GM18519 (cell line): Measurements from ENCODE around the gene ADAMTS7.
"Not testable (repeated sequence)": the region's sequence is repeated elsewhere in the genome, so short reads cannot be mapped to it uniquely, and the experiment has no call there.

ENCODE experiments used
- ATAC-seq: cut with Tn5 transposase; IDR thresholded peaks from one replicate; pipeline ENCODE4 v1.9.1; 2021; ENCODE audit warnings: mild to moderate bottlenecking, moderate library complexity; ENCODE audit not compliant: unreplicated experiment, low FRiP score

Gene ADAMTS7

DNA sequence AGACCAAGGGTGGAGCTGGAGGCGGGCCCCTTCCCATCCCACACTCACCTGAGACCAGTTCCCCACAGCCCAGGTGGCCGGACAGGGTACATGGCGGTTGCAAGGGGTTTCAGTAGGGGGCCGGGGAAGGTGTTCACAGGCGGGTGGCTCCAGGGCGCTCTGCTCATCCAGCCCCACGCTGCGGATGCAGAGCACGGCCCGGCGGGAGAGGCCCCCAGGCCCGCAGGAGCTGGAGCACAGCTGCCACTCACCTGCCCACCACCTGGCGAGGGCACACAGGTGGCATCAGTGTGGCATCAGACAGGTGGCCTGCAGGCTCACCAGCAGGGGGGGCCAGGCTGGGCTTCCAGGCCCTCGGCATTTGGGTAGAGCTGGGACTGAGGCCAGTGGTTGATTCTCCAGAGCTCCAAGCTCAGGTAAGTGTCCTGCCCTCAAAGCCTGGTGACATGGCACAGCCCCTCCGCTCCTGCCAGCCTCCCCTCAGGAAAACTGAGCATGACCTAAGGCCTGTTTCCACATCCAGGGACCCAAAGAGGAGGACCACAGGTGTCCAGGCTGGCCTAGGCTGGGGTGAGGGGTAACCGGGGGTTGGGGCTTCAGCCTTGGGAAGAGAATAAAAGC lies 43.8 kb downstream of the ADAMTS7 start:
- no peak for ATAC-seq

DNA sequence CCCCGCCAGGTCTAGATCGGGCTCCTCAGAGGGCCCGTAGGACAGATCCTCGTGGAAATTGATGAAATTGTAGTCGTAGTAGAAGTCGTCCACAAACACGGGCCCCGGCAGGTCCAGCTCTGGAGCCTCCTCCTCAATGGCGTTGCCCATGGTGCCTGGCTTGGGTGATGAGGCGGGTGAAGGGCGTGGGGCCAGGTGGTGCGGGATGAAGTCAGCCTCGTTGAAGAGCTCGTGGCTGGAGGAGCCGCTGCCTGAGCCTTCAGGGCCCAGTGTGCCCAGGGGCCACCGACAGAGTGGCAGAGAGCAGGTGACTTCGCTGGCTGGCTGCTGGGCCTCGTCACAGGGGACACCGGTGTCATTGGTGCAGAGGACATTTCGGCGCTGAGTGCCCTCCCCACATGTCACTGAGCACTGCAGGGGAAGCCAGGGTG lies 44.6 kb downstream of the ADAMTS7 start:
- ATAC-seq, result not testable (repeated sequence)

DNA sequence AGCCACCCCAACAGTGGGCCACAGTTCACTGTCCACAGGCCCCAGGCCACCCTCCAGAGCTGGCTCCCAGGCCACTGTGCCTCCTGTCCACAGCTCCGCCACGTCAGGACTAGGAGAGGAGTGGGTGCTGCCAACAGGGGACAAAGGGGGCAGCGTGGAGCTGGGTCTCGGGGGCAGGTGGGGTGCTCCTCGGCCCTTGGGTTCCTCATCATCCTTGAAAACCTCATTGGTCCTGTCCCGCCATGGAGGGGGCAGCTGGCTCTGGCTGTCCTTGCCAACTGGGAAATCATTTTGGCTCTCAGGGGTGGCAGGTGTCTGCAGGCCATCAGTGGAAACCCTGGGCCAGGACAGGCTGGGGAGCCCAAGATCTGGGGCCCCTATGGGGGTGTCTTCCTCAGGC lies 45.2 kb downstream of the ADAMTS7 start:
- ATAC-seq, result no peak

DNA sequence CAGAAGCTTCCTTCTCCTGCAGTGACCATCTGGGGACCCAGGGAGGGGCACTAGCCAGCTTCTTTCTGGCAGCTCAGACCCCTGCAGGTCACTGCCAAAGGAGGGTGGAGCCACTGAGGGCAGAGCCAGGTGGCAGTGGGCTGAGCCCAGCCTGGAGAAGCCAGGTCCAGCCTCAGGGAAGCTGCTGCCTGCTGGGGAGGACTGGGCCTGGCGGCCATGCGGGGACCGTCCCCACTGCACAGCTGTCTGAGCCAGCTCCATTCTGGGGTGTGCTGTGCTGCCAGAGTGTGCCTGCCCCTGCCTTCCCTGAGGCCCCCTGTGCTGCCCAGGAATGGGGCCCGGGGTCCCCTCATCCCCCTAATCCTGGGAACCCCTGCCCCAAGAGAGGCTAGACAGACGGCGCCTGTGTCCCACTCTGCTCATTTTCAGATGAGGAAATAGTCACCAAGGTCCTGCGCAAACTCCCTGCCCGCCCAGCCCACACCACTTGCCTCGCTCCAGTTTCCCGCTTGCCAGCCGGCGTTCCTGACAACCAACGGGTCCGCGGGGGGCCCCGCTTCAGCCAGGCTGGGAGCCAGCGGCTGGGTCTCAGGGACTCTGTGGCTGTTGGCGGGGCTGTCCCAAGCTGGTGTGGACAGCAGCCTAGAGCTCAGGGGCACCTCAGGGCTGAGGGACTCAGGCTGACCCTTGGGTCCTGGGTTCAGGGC lies 46.0 kb downstream of the ADAMTS7 start:
- ATAC-seq, result not testable (repeated sequence)

DNA sequence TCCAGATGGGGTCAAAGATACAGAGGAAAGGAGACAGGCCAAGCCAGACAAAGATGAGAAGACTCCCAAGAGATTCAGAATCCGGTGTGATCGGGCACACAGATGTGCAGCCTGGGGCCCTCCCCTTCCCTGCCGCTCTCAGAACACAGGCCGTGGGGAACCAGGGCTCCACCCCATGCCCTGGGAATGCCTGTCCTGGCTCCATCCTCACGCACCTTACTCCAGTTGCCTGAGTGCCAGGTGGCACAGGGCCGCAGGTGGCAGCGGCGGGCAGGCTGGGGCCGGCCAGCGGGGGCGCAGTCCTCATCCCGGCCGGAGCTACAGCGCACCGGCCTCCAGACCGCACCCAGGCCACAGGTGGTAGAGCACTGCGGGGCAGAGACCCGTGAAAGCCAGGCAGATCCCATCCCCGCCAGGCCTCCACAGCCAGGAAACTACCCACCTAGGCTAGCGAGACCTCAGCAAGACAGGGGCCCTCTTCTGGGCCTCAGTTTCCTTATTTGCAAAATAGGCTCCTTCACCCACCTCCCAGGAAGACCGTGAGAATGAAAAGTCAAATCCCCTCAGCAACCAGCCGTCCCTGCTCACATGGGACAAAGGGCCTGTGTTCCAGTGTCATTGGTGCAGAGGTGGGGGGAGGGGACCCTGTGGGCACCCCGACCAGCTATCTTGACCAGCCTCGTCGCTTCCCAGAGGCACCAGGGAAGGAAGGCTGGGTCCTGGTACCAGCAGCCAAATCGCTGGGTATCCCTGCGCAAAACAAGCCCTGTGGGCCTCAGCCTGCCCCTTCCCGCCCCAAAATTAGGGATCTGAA lies 46.7 kb downstream of the ADAMTS7 start:
- not testable (repeated sequence) for ATAC-seq

DNA sequence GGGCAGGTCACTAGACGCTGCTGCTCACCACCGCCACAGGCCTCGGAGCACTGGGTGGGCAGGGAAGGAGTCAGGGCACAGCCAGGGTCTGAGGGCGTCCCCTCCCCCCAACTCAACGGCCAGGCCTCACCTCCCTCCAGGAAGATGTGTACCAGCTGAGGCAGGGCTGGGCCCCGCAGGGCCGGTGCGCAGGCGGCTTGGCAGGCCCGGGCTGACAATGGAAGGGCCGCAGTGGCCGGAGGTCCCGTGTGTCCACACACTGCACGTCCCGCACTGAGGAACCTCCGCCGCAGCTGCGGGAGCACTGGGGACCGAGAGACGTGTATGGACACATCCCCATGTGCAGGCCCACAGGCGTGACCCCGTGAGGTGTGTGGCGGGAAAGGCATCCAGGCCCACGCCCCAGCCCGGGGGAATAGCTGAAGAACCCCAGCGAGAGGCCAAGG lies 47.4 kb downstream of the ADAMTS7 start:
- ATAC-seq, result no peak

DNA sequence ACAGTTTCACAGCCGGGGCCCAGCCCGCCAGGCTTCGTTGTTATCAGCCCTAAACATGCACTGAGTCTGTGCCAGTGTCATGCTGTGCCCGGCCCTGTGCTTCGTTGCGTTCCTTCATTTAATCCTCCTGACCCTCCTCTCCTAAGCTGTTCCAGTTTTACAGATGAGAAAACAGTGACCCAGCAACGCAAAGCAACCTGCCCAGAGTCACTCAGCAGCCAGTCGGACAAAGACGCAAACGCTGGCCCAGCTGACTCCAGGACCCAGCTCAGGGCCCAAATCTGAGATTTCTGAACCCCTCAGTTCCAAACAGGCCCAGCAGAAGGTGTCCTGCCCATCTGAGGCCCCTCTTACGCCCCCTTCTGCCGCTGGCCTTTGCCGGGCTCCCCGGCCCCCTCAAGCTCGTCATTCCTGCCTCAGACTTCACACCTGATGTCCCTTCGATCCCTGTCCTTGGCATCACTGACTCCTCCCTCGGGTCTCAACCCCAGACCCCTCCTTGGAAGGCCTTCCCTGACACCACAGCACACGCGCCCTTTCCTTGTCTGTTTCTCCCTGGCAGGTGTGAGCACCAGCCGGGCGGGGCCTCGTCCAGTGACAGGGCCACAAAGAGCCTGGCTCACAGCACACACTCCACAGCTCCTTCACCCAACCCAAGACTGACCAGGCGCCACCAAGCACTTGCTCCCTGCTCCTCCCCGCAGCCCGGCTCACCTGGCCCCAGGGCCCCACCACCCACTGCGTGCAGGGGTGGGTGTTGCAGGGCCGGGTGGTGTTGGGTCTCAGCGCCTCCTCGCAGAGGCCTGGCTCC lies 48.1 kb downstream of the ADAMTS7 start:
- no peak for ATAC-seq

DNA sequence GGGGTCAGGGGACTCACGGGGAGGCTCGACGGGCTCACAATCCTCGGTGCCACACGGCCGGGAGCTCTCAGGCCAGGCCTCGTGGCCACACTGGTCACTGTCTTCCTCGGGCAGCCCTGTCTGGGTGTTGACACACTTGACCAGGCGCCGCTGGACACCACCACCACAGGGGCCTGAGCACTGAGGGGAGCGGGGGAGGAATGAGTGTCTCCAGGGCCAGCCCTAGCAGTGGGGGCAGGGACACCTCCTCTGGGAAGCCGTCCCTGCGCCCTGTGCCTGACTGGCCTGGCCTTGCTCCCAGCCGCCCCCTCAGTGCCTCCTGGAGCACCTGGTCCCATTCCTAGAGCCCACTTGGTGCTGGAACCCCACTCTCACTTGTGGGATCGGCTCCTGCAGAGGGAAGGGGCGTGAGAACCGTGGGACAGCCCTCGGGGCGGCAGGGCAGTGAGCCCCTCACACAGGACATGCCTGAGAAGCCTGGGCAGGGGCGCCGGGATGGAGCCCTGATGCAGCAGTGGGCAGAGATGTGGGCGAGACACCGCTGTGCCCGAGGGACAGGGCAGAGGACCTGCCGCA lies 48.8 kb downstream of the ADAMTS7 start:
- ATAC-seq, result not testable (repeated sequence)

DNA sequence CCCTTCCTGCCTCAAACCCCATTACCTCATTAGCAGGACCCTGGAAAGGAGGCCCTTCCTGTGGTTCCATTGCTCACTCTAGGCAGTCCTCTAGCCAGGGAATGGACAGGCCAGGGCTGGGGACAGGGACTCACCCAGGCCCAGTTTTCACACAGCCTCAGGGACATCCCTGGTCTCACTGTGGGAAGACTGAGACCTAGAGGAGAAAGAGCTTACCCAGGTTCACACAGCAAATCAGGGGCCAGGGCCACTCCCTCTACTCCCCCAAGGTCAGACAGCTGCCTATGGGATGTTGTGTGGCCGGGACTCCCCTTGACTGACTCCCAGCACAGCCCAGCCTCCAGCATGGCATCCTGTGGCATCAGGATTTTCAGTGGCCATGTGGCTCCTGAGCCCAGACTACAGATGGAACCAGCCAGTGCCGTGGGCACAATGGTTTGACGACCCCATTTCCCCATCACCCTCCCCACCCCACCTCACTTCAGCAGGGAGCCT lies 49.3 kb downstream of the ADAMTS7 start:
- no peak for ATAC-seq

DNA sequence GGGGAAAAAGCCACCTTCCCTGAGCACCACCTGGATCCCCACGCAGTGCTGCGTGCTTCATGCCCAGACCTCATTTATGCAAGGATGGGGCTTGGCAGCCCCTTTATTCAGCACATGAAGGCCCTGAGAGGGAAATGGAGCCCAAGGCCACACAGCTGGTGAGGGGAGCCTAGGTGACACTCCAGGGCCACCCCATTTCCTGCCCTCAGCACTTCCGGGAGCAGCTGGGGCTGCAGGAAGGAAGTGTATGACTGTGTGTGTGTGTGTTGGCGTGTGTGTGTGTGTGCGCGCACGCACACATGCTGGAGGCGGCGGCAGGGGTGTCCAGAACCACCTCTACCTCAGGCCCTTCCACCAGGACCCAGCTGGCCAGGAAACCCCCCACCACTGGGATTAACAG lies 49.8 kb downstream of the ADAMTS7 start:
- peak; percentile 46 for ATAC-seq

DNA sequence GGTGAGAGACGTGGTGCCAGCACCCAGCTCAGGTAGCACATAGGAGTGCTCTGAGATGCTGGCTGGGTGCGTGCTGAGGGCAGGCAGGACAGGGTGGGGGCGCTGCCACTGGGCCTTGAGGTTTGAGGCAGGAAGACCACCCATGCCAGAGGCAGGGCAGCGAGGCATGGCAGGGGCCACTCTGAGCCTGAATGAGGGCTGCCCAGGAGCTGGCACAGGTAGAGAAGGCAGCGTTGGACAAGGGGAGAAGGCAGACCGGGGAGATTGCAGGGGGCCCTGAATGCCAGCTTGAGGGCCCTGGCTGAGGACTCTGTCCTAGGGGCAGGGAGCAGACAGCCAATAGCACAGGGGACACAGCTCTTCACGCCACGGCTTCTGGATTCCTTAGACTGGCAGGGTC lies 50.2 kb downstream of the ADAMTS7 start:
- no peak for ATAC-seq

DNA sequence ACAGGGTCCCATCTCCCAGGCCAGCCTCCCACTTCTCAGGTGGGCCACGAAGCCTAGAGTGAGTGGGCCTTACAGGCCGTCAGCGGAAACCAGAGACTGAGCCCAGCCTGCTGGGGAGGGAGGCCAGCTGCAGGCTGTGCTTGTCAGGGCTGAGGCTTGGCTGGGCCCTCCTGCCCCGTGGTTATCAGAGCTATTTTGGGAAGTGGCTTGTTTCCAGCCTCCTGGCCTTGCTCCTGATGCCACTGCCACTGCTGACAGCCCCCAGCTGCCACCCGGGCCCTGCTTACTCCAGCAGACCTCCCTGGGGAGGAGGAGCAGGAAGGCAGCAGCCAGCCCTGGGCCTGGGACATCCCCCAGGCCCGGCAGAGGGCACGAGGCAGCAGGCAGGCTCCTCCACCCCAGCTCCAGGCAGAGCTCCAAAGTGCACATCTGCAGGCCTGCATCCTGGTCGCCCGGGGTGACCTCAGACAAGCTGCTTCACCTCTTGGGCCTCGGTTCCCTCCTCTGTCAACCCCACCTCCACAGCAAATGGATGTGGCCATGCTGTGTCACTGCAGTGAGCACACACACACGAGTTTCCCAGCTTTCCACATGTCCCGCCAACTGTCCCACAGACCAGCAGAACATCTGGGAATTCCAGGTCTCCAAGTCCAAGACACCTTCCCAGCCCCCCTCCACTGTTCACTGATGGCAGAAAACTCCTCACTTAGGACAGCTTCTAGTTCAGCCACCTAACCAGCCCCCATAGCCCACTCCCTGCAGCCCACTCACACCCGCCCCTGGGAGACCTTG lies 51.0 kb downstream of the ADAMTS7 start:
- ATAC-seq, result not testable (repeated sequence)

DNA sequence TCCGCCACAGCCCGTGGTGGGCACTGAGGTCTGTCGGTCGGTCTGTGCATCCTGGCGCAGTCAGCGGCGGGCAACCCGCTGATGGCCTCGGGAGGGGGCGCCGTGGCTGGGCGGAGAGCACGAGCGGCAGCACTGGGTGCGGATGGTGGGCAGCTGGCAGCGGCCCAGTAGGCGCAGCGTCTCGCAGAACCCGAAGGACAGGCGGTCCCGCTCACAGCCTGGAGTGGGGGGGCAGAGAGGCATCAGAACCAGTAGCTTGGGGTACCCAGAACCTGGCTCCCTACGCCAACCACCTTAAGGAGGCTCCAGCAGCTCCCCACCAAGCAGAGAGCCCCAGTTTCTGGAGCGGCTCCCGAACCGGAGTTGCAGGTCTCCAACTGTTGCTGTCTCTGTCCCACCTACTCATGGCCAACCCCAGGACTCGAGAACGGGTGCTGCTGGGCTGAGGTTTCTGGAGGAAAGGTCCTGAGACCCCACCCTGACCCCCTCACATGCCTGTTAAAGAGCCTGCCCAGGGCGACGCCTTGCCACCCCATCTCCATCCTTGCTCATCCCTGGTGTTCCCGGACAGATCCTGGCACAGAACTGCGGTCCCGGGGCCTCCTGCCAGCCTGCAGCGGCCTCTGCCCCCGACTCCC lies 51.8 kb downstream of the ADAMTS7 start:
- not testable (repeated sequence) for ATAC-seq

DNA sequence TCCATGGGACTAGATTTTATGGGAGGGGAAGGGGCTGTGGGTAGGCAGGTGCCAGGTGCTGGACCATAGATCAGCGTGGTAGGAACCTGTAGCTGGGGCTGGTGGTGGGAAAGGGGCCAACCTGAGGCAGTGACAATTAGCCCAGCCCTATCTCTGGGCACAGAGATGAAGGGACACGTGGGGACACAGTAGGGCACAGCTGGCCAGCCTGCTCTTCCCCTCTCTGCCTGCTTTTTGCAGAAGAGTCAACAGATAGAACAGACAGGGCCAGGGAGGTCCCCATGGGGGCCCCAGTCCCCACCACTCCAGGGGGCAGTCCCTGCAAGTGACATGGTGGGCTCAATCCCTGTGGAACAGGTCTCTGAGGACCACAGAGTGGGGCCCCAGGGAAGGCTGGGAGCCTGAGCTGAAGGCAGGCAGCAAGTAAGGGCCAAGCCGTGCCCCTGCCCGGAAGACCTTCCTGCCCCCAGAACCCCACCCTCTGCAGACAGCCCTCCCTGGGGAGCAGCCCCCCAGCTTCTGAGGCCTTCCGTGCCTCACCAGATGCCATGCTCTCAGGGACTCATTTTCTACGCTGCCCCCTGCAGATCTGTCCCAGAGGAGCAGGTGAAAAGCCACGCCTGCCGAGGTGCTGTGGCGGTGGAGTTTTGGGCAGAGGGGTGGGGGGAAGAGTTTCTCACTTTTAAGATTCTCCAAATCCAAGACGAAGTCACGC lies 52.6 kb downstream of the ADAMTS7 start:
- ATAC-seq, result not testable (repeated sequence)

DNA sequence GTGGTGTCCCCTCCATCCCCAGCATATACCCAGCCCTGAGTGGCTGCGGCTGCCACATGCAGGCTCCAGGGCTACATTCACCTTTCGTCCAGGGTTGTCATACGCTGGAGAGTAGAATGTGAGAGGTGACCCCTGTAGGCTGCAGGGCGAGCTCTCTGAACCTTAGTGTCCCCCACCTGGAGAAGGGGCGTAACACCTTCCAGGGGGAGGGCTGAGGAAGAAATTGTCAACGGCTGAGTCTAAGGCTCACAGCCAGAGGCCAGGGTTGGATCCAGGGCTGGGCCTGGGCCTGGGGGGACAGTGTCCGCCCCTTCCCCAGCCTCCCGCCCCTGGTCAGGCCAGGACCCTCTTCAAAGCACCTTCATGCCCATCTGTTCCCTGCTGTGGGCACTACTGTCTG lies 53.2 kb downstream of the ADAMTS7 start:
- ATAC-seq, result not testable (repeated sequence)

DNA sequence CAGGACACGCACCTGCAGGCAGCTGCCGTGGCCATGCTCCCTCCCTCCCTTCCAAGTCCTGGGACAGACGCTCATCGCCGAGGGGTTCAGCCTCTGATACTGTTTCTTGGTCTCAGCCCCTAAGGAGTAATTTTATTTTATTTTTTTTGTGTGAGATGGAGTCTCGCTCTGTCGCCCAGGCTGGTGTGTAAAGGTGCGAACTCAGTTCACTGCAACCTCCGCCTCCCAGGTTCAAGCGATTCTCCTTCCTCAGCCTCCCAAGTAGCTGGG lies 53.7 kb downstream of the ADAMTS7 start:
- ATAC-seq, result no peak

DNA sequence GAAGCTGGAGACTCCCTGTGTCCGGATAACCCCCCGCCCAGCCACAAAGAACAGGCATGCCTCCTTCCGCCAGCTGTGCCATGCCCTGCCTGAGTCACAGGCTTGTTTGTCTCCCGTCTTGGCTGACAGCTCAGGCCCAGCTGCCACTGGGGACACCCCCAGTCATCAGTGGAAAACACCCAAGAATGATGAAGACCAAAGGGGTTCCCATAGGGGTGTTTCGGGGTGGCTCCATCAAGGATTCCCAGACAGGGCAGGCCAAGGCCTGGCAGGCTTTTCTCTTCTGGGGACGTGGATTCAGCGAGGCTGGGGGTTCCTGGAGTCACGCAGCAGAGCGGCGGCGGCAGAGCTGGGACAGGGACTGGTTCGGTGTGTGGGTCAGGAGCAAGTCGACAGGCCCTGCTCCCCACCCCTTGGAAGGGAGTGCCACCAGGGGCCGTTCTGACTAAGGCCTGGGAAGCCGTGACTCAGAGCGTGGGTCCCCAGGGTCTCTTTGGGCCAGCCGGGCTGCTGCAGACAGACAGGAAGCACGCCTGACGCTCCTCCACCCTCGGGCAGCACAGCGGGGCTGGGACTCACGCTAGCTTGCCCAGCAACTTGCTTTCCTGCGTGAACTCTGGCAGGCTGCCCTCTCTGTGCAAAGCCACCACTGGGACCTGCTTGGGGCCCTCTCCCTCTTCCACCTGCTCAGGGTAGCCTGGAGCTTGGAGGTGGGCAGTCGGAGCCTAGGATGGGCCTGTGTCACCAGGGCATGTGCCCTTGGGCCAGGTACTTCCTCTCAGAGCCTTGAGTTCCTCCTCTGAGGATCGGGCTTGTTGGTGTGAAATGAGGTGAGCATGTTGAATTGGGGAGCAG lies 54.3 kb downstream of the ADAMTS7 start:
- ATAC-seq, result peak; percentile 40
